Stimulated activated CD8-positive, alpha-beta memory T cell treated with anti-CD3 and anti-CD28 coated beads, Interleukin-15, amount 100 ng/mL, for 1 hour (primary cell): Measurements from ENCODE around the gene MAST4.
A peak's percentile ranks its signal among the peaks of the same experiment; 100 is the strongest.

Experiments used
- DNase-seq: peaks from one replicate; pipeline ENCODE4 v3.0.0-alpha.2; 2020; ENCODE audit warnings: low read depth

The MAST4 gene

DNA sequence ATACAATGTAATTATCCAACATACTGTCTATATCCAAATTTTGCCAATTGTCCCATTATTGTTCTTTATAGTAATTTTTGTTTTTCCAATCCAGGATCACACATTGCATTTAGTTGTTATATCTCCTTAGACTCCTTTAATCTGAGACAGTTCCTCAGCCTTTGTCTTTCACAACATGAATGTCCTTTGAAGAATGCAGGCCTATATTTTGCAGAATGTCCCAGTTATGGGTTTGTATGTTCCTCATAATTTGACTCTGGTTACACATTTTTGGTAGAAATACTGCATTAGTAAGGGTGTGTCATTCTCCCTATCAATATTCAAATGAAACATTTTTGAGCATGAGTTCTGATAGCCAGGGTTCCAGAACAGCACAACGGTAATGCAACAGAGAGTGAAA lies 593.7 kb downstream of the MAST4 start:
- DNase-seq, result no peak

DNA sequence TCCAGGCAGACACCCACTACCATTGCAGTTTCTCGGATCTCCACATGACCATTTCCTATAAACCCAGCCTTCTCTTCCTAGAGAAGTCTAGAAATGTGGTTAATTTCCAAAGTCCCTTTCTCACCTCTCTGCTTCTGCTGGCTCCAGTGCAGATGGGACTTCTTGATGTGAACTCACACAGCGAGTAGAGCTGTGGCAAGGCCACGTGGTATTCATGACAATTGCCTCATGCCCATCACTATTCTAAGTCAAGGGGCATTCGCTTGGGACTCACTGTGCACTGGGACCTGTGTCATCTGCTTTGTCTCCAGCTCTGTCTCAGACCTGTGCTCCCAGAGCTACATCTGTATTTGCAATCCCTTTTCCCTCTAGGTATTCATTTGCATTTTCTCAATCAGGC lies 594.2 kb downstream of the MAST4 start:
- no peak for DNase-seq

DNA sequence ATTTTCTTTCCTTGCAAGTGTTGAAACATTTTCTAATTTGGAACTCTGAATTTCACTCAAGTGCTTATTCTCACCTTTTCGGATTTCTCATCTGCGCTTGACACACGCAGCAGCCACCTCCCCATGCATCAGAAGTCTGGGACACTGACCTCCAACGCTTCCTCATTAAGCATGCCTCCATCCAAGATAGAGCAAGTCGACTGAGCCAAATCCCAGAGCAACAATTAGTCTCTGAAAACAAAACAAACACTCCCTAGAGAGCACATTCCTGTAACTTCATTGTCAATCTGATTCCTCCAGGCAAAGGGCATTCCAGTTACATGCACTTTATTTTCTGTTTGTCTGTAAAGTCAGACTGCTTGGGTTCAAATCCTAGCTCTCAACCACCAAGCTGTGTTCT lies 594.7 kb downstream of the MAST4 start:
- no peak for DNase-seq

DNA sequence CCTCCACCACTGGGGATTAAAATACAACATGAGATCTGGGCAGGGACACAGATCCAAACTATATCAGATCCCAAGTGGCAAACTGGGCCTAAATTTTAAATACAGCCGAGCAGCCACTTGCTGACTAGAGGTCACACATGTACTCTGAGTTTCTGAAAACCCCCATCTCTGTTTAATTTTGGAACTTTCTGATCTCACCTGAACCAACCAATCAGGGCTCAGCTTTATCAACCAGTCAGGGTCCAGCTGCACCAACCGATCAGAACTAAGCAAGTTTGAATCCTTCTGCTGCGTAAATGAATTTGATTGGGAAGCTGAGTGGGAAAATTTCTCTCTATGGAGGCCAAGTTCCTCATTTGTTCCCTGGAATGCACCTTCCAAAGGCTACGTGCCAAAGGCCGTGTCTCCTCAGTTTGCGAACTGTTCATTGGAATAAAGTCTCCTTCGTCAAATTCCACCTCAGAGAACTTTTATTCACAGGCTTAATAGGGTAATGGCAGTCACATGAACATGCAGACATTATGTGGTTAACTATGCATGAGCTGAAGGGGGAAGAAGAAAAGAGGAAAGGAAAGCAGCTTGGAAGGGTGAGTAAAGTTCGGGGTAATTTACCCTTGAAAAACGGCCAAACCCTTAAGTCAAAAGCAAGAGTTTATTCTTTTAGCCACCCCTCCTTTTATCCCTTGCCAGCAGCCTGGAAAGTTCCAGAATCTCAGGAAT lies 596.7 kb downstream of the MAST4 start:
- DNase-seq, result no peak

DNA sequence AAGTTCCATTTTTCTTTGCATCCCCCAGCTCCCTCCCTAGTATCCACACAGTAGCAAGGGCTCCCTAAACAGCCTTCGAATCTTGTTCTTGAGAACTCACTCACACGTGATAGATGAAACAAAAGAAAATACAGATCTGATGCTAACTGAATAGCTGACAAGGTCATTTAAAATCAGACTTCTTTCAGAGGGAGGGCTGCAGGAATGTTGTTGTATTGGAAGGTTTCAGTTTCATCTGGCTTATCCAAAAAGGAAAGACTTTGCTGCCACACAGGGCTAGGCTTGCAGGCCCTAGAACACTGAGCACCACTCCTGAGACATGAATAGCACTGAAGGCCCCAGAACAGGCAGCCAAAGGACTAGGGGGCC lies 597.2 kb downstream of the MAST4 start:
- no peak for DNase-seq

DNA sequence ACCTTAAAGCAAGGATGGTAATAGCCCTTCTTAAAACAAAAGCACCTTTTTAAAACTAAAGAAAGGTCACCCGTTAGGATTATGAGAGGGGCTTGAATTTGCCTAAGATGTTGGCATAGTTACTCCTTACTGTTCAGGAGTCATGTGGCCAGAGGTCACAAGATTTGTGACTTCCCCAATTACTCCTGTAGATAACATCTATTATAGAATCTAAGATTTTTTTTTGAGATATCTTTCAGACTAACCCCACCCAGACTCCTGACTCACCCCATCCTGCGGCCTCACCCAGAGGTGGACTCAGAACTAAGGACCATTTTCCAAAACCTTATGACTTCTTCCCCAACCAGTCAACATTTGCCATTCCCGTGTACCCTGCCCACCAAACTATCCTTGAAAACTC lies 598.0 kb downstream of the MAST4 start:
- no peak for DNase-seq

DNA sequence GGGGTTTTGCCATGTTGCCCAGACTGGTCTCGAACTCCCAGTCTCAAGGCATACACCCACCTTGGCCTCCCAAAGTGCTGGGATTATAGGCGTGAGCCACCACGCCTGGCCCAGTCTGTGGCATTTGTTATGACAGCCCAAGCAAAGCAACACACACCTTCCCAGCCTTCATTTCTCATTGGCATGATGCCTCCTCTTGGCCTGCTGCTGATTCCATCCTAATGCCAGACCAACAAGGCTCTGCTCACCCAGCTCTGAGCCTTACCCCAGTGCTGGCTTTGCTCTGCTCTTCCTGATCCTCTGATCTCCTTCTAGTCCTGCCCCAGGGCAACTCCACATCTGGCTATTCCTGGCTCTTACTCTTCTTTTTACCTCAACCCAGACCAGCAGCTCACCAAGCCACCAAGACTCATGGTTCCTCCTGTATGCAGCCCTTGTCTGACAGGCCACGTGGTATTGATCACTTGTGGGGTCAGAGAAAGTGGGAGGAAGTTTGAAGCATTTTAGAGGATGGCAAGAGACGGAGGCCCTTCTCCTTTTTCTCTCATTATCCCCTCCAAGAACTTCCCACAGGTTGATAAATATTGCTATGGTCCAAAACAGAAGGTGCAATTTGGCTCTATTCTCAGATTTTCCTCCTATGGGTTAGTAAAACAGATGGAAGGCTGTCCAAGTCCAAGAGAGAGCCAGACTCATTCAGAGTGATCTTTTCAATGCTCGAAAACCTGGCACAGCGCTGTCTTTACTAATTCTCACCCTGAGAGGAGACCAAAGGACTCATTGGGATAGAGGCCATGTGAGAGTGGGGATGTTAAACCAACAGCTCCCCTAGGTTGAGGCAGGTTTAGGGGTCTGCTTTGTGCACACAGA lies 599.4 kb downstream of the MAST4 start:
- no peak for DNase-seq

DNA sequence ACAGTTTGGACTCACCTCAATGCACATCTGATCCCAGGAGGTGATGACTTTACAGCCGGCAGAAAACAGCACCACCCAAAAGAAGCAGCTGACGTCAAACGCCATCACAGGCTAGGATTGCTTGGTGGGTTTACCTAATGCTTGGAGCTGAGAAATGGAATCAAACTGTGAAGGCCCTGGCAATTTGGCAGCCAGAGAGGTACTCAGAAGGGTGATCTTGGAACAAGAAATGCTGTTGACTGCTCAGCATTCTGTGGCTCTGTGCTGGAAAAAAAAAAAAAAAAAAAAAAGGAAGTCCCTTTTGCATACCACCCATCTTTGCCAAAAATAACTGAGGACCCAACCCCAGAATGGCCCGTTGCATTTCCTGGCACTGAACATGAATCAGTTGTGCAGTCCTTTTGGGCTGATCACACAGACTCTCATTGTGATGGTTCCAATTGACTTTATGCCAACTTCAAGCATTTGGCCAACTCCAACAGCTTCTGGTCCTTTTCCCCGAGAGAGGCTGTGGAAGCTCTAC lies 600.4 kb downstream of the MAST4 start, which contains the start of gene CD180:
TSS of gene CD180 (minus strand) at position 263 of the 523 bp plus-strand sequence. CDS start at position 105, 158 bp downstream.
- no peak for DNase-seq

DNA sequence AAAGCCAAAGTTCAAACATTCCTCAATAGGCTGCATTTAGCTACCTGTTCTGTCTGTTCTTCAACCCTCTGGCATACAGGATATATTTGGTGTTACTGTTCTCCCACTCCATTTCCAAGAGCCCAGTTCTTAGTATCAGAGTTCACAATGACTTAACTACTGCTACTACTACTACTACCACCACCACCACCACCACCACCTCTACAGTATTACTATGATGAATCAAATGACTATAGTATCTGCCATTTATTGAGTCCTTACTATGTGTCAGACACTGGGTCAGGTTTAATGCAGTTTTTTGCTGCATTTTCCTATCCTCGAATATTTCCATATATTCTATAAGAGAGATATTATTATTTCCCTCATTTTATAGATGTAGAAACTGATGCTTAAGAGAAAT lies 601.3 kb downstream of the MAST4 start:
- no peak for DNase-seq

DNA sequence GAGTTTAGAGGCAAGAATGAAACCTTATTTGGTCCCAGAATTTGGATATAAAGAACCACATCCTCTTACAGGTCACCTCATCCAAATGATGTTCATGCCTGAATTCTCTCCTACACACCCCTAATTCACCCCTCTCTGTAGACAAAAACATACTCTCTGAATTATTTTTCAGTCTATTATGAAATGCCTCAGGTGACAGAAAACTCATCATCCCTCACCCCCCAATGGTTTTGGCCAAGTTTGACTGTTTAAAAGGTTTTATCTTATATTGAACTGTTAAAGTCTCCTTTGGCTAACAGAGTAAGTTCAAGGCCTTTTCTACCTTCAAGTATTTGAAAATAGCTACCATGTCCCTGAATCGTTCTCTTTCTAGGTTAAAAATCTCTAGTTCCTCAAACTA lies 602.7 kb downstream of the MAST4 start:
- DNase-seq, result no peak

DNA sequence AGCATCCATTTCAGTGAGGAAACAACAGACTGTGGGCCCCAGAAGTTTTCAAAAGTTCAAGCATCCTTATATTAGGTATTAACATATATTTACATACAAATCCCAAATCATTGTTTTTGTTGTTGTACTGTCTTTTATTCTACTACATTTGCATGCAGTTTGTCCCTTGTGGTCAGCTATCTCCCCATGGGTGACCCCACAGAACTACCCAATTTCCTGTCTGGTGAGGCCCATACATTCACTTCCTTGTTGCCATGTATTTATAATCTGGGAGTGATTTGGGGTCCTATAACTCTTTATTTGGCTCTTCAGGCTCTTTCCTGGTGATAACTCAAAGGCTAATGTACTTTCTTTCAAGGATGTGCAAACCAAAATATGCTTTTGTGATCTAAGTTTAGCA lies 603.7 kb downstream of the MAST4 start:
- DNase-seq, result no peak

DNA sequence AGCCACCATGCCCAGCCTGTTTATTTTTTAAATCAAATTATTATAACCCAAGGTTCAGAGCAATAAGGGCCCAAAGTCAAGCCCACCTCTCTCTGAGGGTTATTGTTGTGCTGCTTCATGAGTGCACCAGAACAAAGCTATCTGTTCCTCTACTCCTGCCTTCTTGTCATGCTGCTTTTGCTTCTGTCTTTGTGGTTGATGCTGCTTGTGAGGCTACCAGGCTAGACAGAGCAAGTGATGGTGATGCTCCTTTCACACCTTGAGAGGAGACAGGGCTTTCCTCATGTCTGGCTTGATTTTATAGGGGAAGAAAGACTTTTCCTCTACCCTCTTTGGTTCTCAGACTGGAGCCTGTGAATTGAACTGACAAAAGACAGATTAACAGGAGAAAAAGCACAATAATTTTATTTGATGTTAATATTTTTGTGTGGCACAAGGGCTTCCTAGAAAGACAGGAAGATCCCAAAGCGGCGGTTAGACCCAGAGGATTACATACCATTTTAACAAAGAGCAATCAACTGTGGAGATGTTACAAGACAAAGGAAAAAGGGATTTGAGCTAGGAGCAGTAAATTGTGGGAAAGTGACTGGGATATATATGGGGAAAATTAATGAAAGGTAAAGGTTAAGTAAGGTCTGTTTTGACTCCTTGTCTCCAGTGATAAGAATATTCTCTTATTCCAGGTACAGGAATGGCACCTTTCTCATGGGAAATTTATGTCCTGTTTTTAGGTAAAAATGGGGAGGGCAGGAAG lies 604.8 kb downstream of the MAST4 start:
- no peak for DNase-seq

DNA sequence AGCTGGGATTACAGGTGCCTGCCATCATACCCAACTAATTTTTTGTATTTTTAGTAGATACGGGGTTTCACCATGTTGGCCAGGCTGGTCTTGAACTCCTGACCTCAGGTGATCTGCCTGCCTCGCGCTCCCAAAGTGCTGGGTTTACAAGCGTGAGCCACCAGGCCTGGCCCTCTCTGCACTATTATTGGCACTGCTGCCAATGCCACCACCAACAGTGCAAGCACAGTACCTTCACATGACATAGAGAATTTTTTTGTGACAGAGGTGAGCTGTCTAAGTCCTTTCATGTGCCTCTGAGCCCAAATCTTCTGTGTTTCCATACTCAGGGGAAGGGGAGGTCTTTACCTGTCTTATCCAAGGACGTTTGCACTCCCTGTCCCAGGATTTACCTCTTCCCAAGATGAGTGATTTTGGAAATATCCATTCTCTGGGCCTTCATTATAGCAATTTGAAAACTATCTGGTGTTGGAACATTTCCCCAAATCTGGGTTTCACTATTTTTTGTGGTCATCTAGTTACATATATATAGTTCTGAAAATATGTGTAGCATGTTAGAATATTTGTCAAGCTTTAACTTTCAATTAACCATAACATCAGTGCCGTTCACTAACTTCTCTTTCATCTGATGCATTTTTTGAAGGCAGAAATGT lies 605.8 kb downstream of the MAST4 start:
- no peak for DNase-seq

DNA sequence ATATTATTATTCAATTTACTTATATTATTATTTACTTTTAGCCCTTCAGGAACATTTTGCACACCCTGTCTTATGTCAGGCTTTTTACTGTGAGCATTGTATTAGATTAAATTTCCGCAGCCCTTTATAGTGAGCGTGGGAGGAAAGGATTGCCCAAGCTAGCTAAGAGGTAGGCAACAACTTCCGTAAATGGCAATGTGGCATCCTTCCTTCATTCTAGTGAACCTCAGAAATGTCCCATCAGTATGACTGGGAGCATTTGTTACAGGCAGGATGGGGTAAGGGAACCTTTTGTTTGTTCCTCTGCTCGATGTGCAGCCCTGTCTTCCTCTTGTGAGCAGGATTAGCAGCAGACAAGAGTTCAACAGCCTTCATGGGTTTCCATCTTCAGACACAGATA lies 606.6 kb downstream of the MAST4 start:
- DNase-seq, result no peak

DNA sequence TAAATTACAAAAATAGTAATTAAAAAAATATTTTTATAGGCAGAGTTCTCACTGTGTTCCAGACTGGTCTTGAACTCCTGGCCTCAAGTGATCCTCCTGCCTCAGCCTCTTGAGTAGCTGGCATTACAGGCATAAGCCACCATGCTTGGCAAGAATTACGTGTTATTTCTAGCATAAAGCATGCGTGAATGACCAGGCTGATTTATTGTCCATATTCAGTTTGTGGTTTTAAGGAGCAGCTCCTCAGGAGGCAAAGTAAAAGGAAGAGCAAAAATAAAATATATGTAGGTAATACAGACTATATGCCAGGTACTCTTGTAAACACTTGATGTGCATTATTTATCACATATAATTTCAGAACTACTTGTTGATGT lies 607.5 kb downstream of the MAST4 start:
- DNase-seq, result no peak

DNA sequence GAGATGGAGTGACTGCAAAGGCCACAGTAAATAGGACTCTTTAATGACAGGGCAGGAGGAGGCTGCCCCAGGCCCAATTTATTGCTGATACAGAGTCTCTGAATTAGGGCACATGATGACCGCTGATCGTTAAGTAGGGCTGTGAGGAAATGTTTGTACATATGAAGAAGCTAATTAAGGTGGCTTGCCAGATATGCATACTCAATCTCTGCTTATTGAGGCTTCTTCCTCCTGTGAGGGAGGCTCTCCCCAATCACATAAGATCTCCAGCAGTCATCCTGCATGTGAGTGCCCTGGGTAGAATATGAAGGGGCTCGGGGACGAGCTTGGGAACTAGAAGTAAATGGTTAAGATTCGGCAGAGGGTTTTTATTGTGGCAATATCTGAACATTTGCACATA lies 608.6 kb downstream of the MAST4 start:
- no peak for DNase-seq

DNA sequence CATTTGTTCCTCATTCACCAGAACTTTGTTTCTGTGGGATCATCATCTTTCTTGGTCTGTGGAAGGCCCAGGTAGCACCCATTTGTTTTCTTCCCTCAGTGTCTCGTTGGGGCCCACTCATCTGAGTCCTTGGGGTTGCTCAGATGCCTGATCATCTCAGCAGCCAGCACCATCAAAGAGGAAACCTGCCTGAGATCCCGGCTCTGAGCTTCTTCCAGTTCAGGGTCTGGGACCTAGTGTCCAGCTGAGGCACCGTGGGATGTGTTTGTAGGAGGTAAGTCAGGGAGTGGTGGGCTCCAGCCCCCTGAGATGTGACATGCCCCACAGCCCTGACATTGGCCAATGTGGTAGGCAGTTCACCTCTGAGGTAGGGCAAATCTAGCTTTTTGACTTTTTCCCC lies 609.8 kb downstream of the MAST4 start:
- no peak for DNase-seq

DNA sequence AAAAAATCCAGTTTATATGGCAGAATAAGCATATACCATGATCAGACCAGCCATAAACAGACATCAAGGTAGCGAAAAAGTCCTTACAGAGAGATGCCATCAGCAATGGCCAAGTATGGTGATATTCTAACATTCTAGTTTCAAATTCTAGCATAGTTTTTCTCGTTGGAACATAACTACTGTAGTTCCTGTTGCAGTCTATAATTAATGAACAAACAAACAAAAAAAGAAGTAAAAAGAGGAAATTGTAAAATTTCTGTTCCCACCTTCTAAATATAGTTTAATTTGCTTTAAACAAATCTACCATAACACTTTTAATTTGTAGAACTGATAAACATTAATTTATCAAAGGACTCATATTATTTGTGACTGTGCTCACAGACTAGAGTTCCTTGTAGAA lies 610.3 kb downstream of the MAST4 start:
- DNase-seq, result no peak

DNA sequence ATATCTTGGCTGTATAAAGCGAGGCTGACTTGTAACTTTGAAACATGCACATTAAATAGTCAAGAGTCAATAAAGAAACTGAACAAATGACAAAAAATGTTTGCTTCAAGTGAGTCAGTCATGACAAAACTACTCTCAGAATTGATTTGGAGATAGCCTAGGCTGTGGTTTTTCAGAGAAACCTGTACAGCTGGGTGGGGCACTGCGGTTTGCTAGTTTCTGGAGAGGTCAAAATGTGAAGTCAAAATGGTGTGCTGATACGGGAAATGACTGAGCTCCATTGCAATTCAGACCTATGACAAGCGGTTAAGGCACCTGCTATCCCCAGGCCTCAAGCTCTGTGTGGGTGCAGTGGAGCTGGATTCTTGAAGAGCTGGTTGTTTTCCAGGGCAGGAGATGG lies 610.7 kb downstream of the MAST4 start:
- DNase-seq, result peak; percentile 64

DNA sequence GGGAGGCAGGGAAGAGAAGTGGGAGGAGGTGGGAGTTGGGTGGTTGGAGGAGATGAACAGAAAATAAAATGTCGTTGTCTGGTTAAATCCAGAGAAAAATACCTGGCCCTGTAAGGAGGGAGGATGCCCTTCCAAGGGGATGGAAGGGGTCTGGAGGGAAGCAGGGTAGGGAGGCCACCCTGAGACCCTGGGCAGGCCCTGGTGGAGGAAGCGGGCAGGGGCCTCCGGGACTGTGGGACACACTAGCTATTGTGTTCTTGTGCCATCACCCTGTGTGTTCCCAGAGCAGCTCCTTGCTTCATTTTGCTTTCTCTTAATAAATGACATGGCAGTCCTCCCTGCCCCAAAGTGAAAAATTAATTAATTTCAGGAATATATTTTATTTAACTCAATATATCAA lies 612.2 kb downstream of the MAST4 start:
- no peak for DNase-seq

DNA sequence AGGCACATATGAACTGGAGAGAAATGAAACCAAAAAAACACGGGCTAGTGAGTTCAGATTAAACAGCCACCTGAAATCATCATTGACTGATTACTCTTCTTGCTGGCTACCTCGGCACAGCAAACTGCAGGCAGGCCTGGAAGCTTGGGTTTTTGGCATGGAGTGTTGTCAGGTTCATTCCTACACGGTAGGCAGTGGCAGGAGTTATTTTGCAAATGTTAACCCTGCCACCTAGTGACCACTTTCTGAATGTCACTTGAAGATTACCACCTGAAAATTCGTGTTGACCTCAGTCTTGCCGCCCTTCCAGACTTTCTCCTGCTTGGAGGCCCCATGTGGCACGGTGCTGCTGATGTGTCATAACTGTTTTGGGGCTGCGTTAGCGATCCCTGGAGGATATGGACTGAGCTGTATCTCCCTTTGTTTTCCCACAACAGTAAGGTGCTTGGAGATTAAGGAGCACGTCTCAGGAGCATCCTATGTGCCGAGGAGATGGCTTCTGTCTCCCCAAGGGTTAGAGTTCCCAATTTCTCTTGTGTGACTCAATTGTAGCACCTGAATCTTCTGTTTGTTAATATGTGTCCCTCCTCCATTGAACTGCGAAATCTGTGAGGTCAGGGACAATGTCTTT lies 613.1 kb downstream of the MAST4 start:
- peak; percentile 46 for DNase-seq

DNA sequence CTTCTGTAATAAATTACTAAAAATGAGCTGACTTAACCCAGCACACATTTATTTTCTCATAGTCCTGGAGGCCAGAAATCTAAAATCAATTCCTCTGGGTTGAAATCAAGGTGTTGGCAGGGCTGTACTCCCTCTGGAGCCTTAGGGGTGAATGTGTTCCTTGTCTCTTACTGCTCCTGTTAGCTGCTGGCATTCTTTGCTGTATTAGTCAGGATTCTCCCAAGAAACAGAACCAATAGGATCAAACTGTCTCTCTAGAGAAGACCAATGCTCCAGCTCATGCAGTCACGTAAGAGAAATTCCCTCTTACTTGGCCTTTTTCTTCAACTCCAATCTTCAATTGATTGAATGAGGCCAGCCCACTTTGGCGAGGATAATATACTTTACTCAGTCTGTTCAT lies 615.7 kb downstream of the MAST4 start:
- no peak for DNase-seq
